Omental fat pad (tissue), 4 donors: ENCODE measurements around the gene DGKH. TPM values are rescaled to one million over a fixed set of nuclear protein-coding genes. Genes with fewer than 3 reads are reported as not detected.

Experiments used
- ATAC-seq: fragments of 150-250 bp; one replicate; pipeline ENCODE4 v1.9.1; 2016; ENCODE audit warnings: mild to moderate bottlenecking, moderate library complexity; ENCODE audit not compliant: low FRiP score
- DNase-seq: peaks from one replicate; pipeline ENCODE4 v3.0.0-alpha.2; 2019; ENCODE audit warnings: low spot score
- total RNA-seq, 4 donors: library from RNA; depleted of rRNA; stranded (reverse); fragments of >200 nt; gene quantifications; one replicate each; pipeline ENCODE4 v1.1.0, GENCODE V29; 2016
- TF ChIP-seq, protein P1 (sequence below), 3 donors: fragments of 450-650 bp; IDR thresholded peaks; one replicate each; pipeline ENCODE4 v1.5.1; 2016 to 2017; ENCODE audit warnings: antibody characterized with exemption in 3 of 3, mild to moderate bottlenecking in 3 of 3, moderate library complexity in 2 of 3

Gene DGKH
- total RNA-seq, 4 donors from 2014 or later, result 9.7 to 24.7 (median 17.6) TPM

GRCh38 chr13:42014119-42014518, 34.3 kb upstream of the DGKH start:
- ATAC-seq (no peak), DNase-seq (no peak)
- TF ChIP-seq, protein P1, sequence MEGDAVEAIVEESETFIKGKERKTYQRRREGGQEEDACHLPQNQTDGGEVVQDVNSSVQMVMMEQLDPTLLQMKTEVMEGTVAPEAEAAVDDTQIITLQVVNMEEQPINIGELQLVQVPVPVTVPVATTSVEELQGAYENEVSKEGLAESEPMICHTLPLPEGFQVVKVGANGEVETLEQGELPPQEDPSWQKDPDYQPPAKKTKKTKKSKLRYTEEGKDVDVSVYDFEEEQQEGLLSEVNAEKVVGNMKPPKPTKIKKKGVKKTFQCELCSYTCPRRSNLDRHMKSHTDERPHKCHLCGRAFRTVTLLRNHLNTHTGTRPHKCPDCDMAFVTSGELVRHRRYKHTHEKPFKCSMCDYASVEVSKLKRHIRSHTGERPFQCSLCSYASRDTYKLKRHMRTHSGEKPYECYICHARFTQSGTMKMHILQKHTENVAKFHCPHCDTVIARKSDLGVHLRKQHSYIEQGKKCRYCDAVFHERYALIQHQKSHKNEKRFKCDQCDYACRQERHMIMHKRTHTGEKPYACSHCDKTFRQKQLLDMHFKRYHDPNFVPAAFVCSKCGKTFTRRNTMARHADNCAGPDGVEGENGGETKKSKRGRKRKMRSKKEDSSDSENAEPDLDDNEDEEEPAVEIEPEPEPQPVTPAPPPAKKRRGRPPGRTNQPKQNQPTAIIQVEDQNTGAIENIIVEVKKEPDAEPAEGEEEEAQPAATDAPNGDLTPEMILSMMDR (IDR thresholded peaks at IDR 0.05), result no peak

DNA sequence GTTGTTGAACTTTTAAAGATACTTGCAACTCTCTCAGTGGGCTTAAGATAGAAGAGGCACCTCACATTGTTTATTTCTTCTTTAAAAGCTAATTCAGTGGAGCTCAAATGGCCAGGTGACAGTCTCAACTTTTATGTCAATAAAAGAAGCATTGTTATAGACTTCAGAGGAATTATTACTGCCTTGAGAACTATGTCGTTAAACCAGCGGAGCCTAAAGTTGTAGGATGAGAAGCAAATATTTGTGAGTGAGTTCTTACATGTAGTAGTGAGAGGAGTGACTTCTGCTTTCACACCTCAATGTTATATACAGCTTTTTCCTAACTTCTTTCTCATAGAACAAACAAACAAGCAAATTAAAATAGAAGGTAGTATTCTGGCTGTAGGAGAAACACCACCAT, 31.2 kb upstream of the DGKH start:
- TF ChIP-seq, protein P1 (IDR thresholded peaks at IDR 0.05), result no peak
- ATAC-seq (no peak), DNase-seq (no peak)

DNA sequence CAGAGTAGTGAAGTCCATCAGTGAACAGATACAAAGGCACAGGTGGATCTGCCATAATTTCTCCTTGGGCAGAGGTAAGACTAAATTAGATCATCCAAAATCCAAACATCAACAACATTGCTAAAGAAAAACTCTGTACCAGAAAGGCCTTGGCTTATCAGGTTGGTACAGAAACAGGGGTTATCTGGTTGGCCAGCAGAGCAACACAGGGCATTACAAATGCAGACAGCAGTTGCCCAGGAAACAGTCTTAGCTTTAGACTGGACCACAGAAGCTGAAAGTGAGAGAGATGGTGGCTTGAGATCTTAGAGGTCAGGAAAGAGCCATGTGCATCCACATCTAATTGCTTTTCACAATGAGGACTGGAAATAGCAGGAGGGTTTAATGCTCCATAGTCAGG, 26.6 kb upstream of the DGKH start:
- TF ChIP-seq, protein P1 (IDR thresholded peaks at IDR 0.05), result no peak
- ATAC-seq, result no peak
- DNase-seq, result no peak

GRCh38 chr13:42022336-42022735, 26.1 kb upstream of the DGKH start:
- DNase-seq (no peak), ATAC-seq (no peak)
- TF ChIP-seq, protein P1 (IDR thresholded peaks at IDR 0.05), result no peak

GRCh38 chr13:42022796-42023493, 25.5 kb upstream of the DGKH start:
- TF ChIP-seq, protein P1 (IDR thresholded peaks at IDR 0.05), result no peak
- no peak for ATAC-seq
- DNase-seq, result no peak

- ATAC-seq, result no peak
Measured at GRCh38 chr13:42027286-42027685, 21.2 kb upstream of the DGKH start.

More at GRCh38 chr13:42027286-42027685, 21.2 kb upstream of the DGKH start:
- TF ChIP-seq, protein P1 (IDR thresholded peaks at IDR 0.05), result no peak
- no peak for DNase-seq
